Stimulated activated CD8-positive, alpha-beta memory T cell treated with anti-CD3 and anti-CD28 coated beads, Interleukin-4, amount 100 ng/mL, for 24 hours (primary cell): ENCODE results near the gene CREB3L1.

Source experiments
- DNase-seq: peaks from one replicate; pipeline ENCODE4 v3.0.0-alpha.2; 2020; ENCODE audit warnings: low read depth

The CREB3L1 gene

DNA sequence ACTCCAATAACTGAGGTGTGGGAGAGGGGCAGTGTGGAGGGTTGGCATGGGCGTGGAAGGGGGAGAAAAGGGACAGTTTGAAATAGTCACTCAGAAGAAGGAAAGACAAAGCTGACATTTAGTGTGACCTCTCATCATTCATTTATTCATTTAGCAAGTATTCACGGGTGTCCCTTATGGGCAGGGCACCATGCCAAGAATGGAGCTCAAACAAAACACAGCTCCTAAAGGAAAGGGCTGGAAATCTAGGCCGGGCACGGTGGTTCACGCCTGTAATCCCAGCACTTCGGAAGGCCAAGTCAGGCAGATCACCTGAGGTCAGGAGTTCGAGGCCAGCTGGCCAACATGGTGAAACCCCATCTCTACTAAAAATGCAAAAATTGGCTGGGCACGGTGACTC, 50.4 kb downstream of the CREB3L1 start:
- no peak for DNase-seq

- no peak for DNase-seq
Measured at GRCh38 chr11:46330154-46330553, 52.7 kb downstream of the CREB3L1 start.

GRCh38 chr11:46330563-46331281, 53.3 kb downstream of the CREB3L1 start:
- no peak for DNase-seq

GRCh38 chr11:46331282-46331984, 54.0 kb downstream of the CREB3L1 start:
- no peak for DNase-seq

- DNase-seq: no peak
Measured at GRCh38 chr11:46332093-46332567, 54.7 kb downstream of the CREB3L1 start.

DNA sequence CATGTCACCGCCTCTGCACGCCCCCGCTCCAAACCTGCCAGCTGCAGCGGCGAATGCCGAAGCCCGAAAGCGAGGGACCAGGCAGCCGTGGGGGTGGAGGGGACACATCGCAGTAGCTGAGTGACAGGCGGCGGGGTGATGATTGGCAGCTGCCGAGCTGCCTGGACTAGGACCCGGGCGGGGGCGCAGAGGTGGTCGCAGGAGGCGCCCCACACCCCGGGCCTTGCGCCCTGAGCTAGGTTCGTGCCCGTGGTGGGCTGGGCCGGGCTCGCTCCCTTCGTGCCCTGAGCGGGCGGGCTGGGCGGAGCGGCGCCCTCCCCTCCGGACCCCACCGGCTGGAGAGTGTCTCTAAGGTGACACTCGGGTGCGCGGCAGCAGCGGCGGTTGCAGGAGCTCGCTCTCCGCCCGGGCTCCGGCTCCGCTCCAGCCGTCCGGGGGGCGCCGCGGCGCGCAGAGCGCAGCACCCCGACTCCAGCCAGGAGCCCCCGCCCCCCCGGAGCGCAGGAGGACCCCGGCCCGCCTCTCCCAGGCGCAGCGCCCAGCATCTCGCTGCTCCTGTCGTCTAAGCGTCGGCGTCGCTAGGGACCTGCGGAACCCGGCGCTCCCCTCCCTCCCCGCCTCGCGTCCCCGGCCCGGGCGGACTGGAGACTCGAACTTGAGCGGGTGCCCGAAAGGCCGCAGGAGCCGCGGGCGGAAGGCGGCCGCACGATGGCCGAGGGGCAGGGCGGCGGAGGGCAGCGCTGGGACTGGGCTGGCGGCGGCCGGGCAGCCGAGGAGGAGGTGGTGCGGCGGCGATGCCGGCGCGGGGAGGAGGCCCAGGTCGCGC, 55.3 kb downstream of the CREB3L1 start:
- DNase-seq: no peak

DNA sequence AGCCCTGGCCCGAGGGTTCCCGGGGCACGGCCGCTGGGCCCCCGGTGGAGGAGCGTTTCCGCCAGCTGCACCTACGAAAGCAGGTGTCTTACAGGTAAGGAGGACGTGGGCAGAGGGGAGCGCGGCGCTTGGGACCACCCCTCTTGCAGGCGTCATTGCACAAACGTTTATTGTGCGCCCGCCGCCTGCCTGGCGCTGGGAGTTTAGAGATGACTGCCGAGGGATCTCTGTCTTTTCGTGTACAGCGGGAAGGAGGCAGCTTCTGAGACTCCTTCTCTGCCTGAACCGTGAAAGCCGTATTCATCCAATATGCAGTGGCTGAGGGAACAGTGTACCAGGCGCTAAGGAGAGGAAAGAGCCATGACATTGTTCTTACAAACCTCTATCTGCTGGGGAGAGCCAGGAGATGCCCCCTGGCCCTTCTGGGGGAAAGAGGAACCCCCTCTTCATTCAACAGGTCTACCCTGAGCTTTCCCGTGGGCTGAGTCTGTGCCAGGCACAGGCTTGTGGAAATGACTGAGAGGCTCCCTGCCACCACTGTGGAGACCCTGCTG, 56.0 kb downstream of the CREB3L1 start:
- DNase-seq: no peak

- no peak for DNase-seq
Measured at GRCh38 chr11:46334211-46334610, 56.7 kb downstream of the CREB3L1 start.

GRCh38 chr11:46335271-46335670, 57.8 kb downstream of the CREB3L1 start:
- DNase-seq: no peak

- no peak for DNase-seq
Measured at GRCh38 chr11:46335890-46336562, 58.6 kb downstream of the CREB3L1 start.

DNA sequence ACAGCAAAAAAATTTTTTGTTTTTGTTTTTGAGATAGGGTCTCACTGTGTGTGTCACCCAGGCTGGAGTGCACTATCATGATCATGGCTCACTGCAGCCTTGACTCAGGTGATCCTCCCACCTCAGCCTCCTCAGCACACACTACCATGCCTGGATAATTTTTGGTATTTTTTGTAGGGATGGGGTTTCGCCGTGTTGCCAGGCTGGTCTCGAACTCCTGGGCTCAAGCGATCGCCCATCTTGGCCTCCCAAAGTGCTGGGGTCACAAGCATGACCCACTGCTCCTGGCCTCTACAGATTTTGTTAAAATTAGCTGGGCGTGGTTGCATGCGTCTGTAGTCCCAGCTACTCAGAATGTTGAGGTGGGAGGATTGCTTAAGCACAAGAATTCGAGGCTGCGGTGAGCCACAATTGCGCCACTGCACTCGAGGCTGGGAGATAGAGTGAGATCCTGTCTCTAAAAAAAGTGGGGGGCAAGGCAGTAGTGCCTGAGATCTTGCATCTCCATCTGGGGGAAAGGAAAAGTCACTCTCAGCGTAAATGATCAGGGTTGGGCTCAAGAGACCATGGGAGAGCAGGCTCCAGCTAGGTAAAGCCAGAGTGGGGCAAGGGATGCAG, 59.2 kb downstream of the CREB3L1 start:
- DNase-seq: no peak

DNA sequence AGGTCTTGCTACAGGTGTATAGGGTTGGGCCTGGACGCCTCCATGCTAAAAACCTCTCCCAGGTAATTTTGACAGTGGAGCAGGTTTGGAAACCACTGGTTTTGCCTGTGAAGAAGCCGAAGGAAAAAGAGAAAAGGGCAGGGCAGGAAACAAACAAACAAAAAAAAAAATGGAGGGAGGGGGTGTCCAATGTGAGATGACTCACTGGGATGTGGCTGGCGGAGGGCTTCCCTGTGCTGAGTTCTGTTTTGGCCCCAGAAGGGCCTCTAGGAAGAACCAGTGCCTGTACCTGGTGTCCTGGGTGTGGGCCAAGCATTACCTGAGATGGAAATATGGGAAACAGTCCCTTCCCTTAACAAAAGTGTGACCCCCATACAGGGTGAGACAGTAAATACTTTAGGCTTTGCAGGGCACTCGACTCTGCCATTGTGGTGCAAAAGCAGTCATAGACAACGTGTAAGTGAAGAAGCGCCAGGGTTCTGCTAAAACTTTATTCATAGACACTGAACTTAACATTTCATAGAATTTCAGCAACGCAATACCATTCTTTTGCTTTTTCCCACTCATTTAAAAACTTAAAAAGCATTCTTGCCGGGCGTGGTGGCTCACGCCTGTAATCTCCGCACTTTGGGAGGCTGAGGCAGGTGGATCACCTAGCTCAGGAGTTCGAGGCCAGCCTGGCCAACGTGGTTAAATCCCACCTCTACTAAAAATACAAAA, 60.3 kb downstream of the CREB3L1 start:
- DNase-seq: no peak

DNA sequence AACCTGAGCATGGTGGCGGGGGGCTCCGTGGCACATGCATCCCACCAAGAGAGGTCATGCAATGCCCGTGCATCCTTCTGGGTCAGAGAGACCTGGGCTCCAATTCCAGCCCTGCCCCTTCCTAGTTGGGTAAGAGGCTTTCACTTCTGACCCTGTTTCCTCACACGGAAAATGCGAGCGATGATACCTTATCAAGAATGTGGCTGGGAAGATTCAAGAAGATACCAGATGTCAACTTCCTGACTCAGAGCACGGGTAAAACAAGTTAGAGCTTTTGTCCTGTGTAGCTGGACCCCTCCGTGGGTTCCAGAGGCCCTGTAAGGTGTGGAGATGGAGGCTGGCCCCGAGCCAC, 61.1 kb downstream of the CREB3L1 start:
- no peak for DNase-seq

DNA sequence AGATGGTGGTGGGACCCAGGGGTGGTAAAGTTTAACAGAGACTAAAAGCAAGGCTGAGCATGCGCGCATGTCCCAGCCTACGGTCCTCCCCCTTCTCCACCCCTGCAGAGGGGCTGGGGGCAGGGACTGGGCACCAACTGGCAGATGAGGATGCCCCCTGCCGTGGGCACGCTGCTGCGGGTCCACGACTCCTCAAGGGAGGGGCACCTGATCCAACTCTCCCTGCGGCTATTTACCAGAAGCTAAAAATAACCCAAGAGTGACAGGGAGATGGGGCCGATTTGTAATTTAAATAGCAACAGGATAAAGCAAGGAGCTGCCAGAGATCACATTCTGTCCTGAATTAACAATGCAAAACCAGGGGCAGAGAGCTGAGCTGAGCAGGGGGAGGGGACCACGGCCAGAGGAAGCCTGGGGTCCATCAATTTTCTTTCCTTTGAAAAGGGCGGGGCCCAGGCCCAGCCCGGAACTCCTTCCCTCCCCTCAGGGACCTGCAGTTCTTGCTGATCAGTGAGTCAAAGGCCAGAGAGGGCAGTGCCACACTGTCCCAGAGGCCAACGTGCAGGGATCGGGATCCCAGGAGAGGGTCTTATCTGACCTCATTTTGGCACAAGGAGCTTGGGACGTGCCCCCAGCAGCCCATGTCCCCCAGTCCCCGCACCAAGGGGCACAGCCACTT, 61.7 kb downstream of the CREB3L1 start:
- no peak for DNase-seq

- DNase-seq: no peak
Measured at GRCh38 chr11:46339816-46340215, 62.4 kb downstream of the CREB3L1 start.

GRCh38 chr11:46341454-46341853, 64.0 kb downstream of the CREB3L1 start:
- no peak for DNase-seq

- DNase-seq: no peak
Measured at GRCh38 chr11:46342239-46342638, 64.8 kb downstream of the CREB3L1 start.

- DNase-seq: no peak
Measured at GRCh38 chr11:46343520-46343919, 66.1 kb downstream of the CREB3L1 start.

DNA sequence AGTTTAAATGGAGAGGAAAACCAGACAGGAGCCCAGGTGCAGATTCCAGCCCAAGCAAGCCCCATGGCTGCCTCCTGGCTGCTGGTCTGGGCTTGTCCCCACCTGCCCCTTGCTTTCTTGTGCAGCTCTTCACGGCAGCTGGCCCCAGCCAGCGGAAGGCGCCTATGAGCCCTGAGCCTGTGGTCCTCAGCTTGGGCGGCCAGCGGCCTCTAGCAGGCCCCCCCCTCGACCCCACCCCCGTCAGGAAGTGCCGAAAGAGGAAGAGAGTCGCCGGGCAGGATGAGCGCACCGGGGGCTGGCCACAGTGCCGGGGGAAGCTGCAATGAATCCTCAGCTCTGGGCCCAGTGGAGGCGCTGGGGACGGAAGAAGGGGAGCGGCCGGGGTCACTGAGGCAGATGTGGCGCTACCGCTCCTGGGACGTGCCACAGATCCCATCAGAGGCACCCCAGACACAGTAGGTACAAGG, 67.7 kb downstream of the CREB3L1 start:
- no peak for DNase-seq

- no peak for DNase-seq
Measured at GRCh38 chr11:46345881-46346484, 68.5 kb downstream of the CREB3L1 start.
